Prostate gland (tissue), 2 donors: ENCODE data around the gene SAAL1. TPM values are rescaled to one million over a fixed set of nuclear protein-coding genes. Genes with fewer than 3 reads are reported as not detected.

ENCODE experiments used
- DNase-seq: peaks from one replicate; pipeline ENCODE4 v3.0.0-alpha.2; 2019; ENCODE audit warnings: low spot score
- H3K27ac ChIP-seq, 2 donors: fragments of 200-600 bp; sonication (generic); 2 replicates each; pipeline ENCODE4 v1.5.1; 2017 to 2019
- H3K27me3 ChIP-seq: fragments of 200-600 bp; sonication (generic); replicated peaks from 2 replicates; pipeline ENCODE4 v1.5.1; 2019; ENCODE audit not compliant: insufficient read depth
- H3K36me3 ChIP-seq, 2 donors: fragments of 200-600 bp; sonication (generic); 1 replicate in 1 of 2; 2 replicates in 1 of 2; pipeline versions ENCODE4 v1.5.1 to v1.8.1; 2017 to 2019
- H3K4me1 ChIP-seq: fragments of 200-600 bp; sonication (generic); replicated peaks from 2 replicates; pipeline ENCODE4 v1.5.1; 2019
- H3K4me3 ChIP-seq, 2 donors: fragments of 200-600 bp; sonication (generic); 2 replicates each; pipeline ENCODE4 v1.5.1; 2017 to 2019
- H3K9me3 ChIP-seq: fragments of 200-600 bp; sonication (generic); 2 replicates; pipeline ENCODE4 v1.5.1; 2017
- CTCF ChIP-seq, 4 experiments: fragments of 200-600 bp in 2 of 4; fragments of 450-650 bp in 2 of 4; sonication (generic) in 2 of 4; IDR thresholded peaks; 1 replicate in 3 of 4; 2 replicates in 1 of 4; pipeline ENCODE4 v1.5.1; 2016 to 2019; ENCODE audit warnings: antibody characterized with exemption in 4 of 4, mild to moderate bottlenecking in 2 of 4, moderate library complexity in 2 of 4
- POLR2A ChIP-seq: fragments of 450-650 bp; IDR thresholded peaks from one replicate; pipeline ENCODE4 v1.6.1; 2016; ENCODE audit warnings: antibody characterized with exemption, mild to moderate bottlenecking
- POLR2AphosphoS5 ChIP-seq: sonication (generic); formaldehyde crosslinking; IDR thresholded peaks from one replicate; pipeline ENCODE4 v1.6.1; 2017; ENCODE audit warnings: antibody characterized with exemption
- WGBS: methylation state at CpG from one replicate; pipeline ENCODE4 v1.1.5; 2018; 5-methylcytosine and 5-hydroxymethylcytosine counted together
- intact Hi-C: fragments of 100-400 bp; cut with DNase I; formaldehyde crosslinking; loops from one replicate; pipeline ENCODE4 v1.14.2; 2022
- total RNA-seq, 2 donors: library from RNA; depleted of rRNA; stranded (reverse); fragments of >200 nt; gene quantifications; one replicate each; pipeline ENCODE4 v1.1.0, GENCODE V29; 2016

SAAL1 gene
- total RNA-seq, 2 donors from 2014 or later: 11.2 to 25.8 TPM

GRCh38 chr11:18063862-18064434, 41.9 kb downstream of the SAAL1 start:
- no peaks in the 10 kb centered on the region for H3K9me3 ChIP-seq
- no peak for TF ChIP-seq POLR2AphosphoS5
- no peak for TF ChIP-seq CTCF (IDR thresholded peaks at IDR 0.05)
- H3K4me3 ChIP-seq: no peak overlapping the region
- no peak for DNase-seq
- H3K36me3 ChIP-seq: no peaks in the 10 kb centered on the region
- peaks cover 2% of the 10 kb centered on the region for H3K4me1 ChIP-seq
- H3K27me3 ChIP-seq: no peaks in the 10 kb centered on the region
- no peak overlapping the region for H3K27ac ChIP-seq
- 38% methylated on average over 4 of the region's 4 CpGs for WGBS
- intact Hi-C loops: no loop called here

GRCh38 chr11:18063125-18063524, 42.8 kb downstream of the SAAL1 start:
- no peak for TF ChIP-seq CTCF (IDR thresholded peaks at IDR 0.05)
- no peak for TF ChIP-seq POLR2A
- peak; percentile 56 for TF ChIP-seq POLR2AphosphoS5
- Histone ChIP-seq H3K4me1 (peaks cover 2% of the 10 kb centered on the region), H3K27ac (no peak overlapping the region), H3K9me3 (no peaks in the 10 kb centered on the region), H3K27me3 (no peaks in the 10 kb centered on the region), H3K4me3 (no peak overlapping the region), H3K36me3 (no peaks in the 10 kb centered on the region)
- intact Hi-C loops: no loop called here
- WGBS: 26% methylated on average over 5 of the region's 5 CpGs
- peak; percentile 63 for DNase-seq

GRCh38 chr11:18061351-18061750, 44.5 kb downstream of the SAAL1 start:
- H3K4me1 ChIP-seq: peaks cover 2% of the 10 kb centered on the region
- no peak for TF ChIP-seq POLR2AphosphoS5
- no peak for TF ChIP-seq POLR2A
- no peak for TF ChIP-seq CTCF (IDR thresholded peaks at IDR 0.05)
- intact Hi-C loops: no loop called here
- H3K36me3 ChIP-seq: no peaks in the 10 kb centered on the region
- H3K27me3 ChIP-seq: no peaks in the 10 kb centered on the region
- no peaks in the 10 kb centered on the region for H3K9me3 ChIP-seq
- DNase-seq: no peak
- H3K27ac ChIP-seq: no peak overlapping the region
- 97% methylated on average over 2 of the region's 2 CpGs for WGBS
- H3K4me3 ChIP-seq: no peak overlapping the region

GRCh38 chr11:18056561-18057181, 49.2 kb downstream of the SAAL1 start:
- Histone ChIP-seq H3K27me3 (no peaks in the 10 kb centered on the region), H3K36me3 (no peaks in the 10 kb centered on the region), H3K9me3 (no peaks in the 10 kb centered on the region), H3K27ac (no peak overlapping the region), H3K4me1 (no peaks in the 10 kb centered on the region), H3K4me3 (no peak overlapping the region)
- WGBS: 86% methylated on average over 1 of the region's 1 CpG
- intact Hi-C loops: no loop called here
- DNase-seq: no peak
- TF ChIP-seq POLR2A (no peak), CTCF (IDR thresholded peaks at IDR 0.05) (no peak), POLR2AphosphoS5 (no peak)

- Histone ChIP-seq H3K27me3 (no peaks in the 10 kb centered on the region), H3K4me3 (no peak overlapping the region), H3K36me3 (no peaks in the 10 kb centered on the region), H3K27ac (no peak overlapping the region), H3K9me3 (no peaks in the 10 kb centered on the region), H3K4me1 (no peaks in the 10 kb centered on the region)
- DNase-seq: no peak
- intact Hi-C loops: no loop called here
- TF ChIP-seq CTCF (IDR thresholded peaks at IDR 0.05) (no peak), POLR2A (no peak), POLR2AphosphoS5 (no peak)
- WGBS: 85% methylated on average over 10 of the region's 10 CpGs
Observed at GRCh38 chr11:18054511-18055103, 51.3 kb downstream of the SAAL1 start.
